GM18951 (cell line): Measurements from ENCODE around the gene TRIM22.

ENCODE experiments used
- POLR2A ChIP-seq: IDR thresholded peaks from 4 replicates; pipeline ENCODE4 v1.6.1; 2011; ENCODE audit warnings: mild to moderate bottlenecking; ENCODE audit not compliant: insufficient read length, insufficient read depth; ENCODE audit errors: extremely low read depth
- in situ Hi-C: fragments of 300-500 bp; cut with MboI; formaldehyde crosslinking; loops from one replicate; pipeline ENCODE4 v1.12.0; 2022; ENCODE audit warnings: low sequenced_read_pairs, mixed read lengths, inconsistent platforms; ENCODE audit not compliant: unreplicated experiment

TRIM22 gene

GRCh38 chr11:5738431-5738830 lies 48.8 kb downstream of the TRIM22 start:
- in situ Hi-C loops, result no loop called here
- no peak for TF ChIP-seq POLR2A

DNA sequence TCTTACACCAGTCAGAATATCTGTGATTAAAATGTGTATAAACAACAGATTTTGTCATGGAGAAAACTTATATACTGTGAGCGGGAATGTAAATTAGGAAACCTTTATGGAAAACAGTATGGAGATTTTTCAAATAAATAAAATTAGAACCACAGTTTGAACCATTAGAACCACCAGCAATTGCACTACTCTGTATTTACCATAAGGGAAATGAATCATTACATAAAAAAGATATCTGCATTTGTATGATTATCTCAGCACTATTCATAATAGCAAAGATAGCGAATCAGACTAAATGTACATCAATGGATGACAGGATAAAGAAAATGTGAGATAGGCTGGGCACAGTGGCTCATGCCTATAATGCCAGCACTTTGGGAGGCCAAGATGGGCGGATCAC lies 57.0 kb downstream of the TRIM22 start:
- in situ Hi-C loops, result no loop called here

GRCh38 chr11:5749836-5750235 lies 60.2 kb downstream of the TRIM22 start:
- in situ Hi-C loops, result no loop called here
- no peak for TF ChIP-seq POLR2A

More for the DNA sequence above, 57.0 kb downstream of the TRIM22 start:
- no peak for TF ChIP-seq POLR2A

GRCh38 chr11:5753943-5754342 lies 64.4 kb downstream of the TRIM22 start, which contains the start of gene OR52N4:
TSS of gene OR52N4 (plus strand) at chr11:5754243. CDS start at chr11:5754741, 498 bp downstream.
- no peak for TF ChIP-seq POLR2A
- in situ Hi-C loops, result no loop called here
